ENCODE data around the gene TEX51.

The TEX51 gene

DNA sequence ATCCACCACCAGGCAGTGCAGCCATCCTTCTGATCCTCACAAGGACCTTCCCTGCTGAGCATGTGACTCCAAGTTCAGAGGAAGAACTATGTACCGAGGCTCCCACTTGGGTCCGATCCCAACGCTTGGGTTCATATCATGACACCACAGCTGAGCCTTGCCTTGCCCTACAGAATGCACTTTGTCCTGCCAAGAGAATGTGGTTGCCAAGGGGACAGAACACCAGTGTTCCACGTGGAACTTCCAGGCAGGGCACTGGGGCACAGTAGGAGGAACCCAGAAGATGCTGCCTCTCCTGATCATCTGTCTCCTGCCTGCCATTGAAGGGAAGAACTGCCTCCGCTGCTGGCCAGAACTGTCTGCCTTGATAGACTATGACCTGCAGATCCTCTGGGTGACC lies at the start of gene TEX51:
Gene TEX51, plus strand, starts transcription at position 255 of the 400 bp plus-strand sequence. Its CDS starts 29 bp downstream, at position 284.
- Histone ChIP-seq H3K9ac (ENCODE audit: low read depth, low read length) (no peak within 1 kb of the TSS), H3K9me3 (ENCODE audit: control insufficient read depth, insufficient read depth, low read length) (no peaks in the 10 kb centered on the region), H3K36me3 (ENCODE audit: insufficient read depth, low read length) (no peaks in the 10 kb centered on the region), H3K4me1 (ENCODE audit: insufficient read depth, low read length) (no peaks in the 10 kb centered on the region)

DNA sequence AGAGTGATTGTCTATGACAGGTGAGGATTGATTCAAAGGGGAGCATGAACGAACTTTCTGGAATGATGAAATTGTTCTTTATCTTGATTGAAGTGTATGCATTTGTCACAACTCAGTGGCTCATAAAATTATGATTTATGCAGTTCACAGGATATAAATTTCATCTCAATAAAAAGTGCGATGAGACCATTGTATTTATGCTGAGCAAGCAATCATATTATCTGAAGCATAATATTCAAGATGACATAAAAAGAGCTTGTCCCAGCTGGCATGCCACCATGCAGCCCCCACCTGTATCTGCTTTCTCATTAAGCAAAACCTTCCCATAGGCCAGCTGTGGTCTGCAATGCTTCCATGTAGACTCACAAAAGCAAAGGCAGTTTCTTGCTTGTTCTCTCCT lies 49.6 kb upstream of the TEX51 start:
- no peak overlapping the region for H3K9ac ChIP-seq (ENCODE audit: low read depth, low read length)
- no peaks in the 10 kb centered on the region for H3K4me1 ChIP-seq (ENCODE audit: insufficient read depth, low read length)
- H3K36me3 ChIP-seq (ENCODE audit: insufficient read depth, low read length): no peaks in the 10 kb centered on the region
- no peaks in the 10 kb centered on the region for H3K9me3 ChIP-seq (ENCODE audit: control insufficient read depth, insufficient read depth, low read length)

- Histone ChIP-seq H3K36me3 (ENCODE audit: insufficient read depth, low read length) (no peaks in the 10 kb centered on the region), H3K9me3 (ENCODE audit: control insufficient read depth, insufficient read depth, low read length) (no peaks in the 10 kb centered on the region), H3K4me1 (ENCODE audit: insufficient read depth, low read length) (no peaks in the 10 kb centered on the region), H3K9ac (ENCODE audit: low read depth, low read length) (no peak overlapping the region)
Observed at GRCh38 chr2:126849486-126849885, 49.2 kb upstream of the TEX51 start.

- H3K9ac ChIP-seq (ENCODE audit: low read depth, low read length): no peak overlapping the region
- H3K36me3 ChIP-seq (ENCODE audit: insufficient read depth, low read length): no peaks in the 10 kb centered on the region
- no peaks in the 10 kb centered on the region for H3K9me3 ChIP-seq (ENCODE audit: control insufficient read depth, insufficient read depth, low read length)
- no peaks in the 10 kb centered on the region for H3K4me1 ChIP-seq (ENCODE audit: insufficient read depth, low read length)
Observed at GRCh38 chr2:126849991-126850535, 48.6 kb upstream of the TEX51 start.

DNA sequence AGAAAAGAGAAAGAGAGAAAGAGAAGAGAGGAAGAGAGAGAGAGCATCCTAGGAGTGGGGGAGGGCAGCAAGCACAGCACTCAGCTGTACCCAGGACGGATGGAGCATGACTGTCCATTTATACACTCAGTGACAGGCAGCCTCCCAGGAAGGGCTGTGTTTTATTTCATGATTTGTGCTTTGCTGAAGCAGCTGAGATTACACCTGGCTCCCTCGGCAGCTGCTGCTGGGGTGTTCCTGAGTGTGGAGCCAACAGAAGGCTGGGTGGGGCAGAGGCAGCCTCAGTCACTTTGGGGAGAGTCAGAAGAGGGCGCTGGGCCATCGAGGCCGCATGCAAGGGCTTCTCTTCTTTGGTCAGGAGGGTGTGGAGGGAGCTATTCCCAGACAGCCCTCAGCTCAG lies 47.8 kb upstream of the TEX51 start:
- H3K9me3 ChIP-seq (ENCODE audit: control insufficient read depth, insufficient read depth, low read length): no peaks in the 10 kb centered on the region
- H3K4me1 ChIP-seq (ENCODE audit: insufficient read depth, low read length): no peaks in the 10 kb centered on the region
- H3K9ac ChIP-seq (ENCODE audit: low read depth, low read length): no peak overlapping the region
- H3K36me3 ChIP-seq (ENCODE audit: insufficient read depth, low read length): no peaks in the 10 kb centered on the region

DNA sequence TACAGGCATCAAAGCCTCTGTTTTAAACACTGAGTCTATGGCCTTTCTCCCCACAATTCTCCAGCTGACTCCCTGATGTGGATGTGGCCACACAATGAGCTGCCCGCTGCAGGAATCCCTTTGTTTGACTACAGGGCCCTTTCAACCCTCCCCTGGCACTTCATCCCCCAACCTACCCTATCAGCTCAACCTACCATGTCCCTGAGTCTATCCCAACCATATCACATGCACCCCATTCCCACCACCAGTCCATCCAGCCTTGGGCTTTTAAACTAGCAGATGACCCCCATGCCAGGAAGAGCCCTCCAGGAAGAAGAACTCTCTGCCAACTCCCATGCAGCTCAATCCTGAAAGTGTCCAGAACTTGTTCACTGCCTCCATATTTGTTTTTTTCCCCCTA lies 46.9 kb upstream of the TEX51 start:
- Histone ChIP-seq H3K9ac (ENCODE audit: low read depth, low read length) (no peak overlapping the region), H3K9me3 (ENCODE audit: control insufficient read depth, insufficient read depth, low read length) (no peaks in the 10 kb centered on the region)

GRCh38 chr2:126852361-126852760 lies 46.3 kb upstream of the TEX51 start:
- no peak overlapping the region for H3K9ac ChIP-seq (ENCODE audit: low read depth, low read length)
- H3K9me3 ChIP-seq (ENCODE audit: control insufficient read depth, insufficient read depth, low read length): no peaks in the 10 kb centered on the region
- H3K4me1 ChIP-seq (ENCODE audit: insufficient read depth, low read length): no peaks in the 10 kb centered on the region
- no peaks in the 10 kb centered on the region for H3K36me3 ChIP-seq (ENCODE audit: insufficient read depth, low read length)

More for the DNA sequence above, 46.9 kb upstream of the TEX51 start:
- Histone ChIP-seq H3K4me1 (ENCODE audit: insufficient read depth, low read length) (no peaks in the 10 kb centered on the region), H3K36me3 (ENCODE audit: insufficient read depth, low read length) (no peaks in the 10 kb centered on the region)

GRCh38 chr2:126855606-126856005 lies 43.1 kb upstream of the TEX51 start:
- H3K9ac ChIP-seq (ENCODE audit: low read depth, low read length): no peak overlapping the region
- no peaks in the 10 kb centered on the region for H3K4me1 ChIP-seq (ENCODE audit: insufficient read depth, low read length)
- no peaks in the 10 kb centered on the region for H3K36me3 ChIP-seq (ENCODE audit: insufficient read depth, low read length)
- H3K9me3 ChIP-seq (ENCODE audit: control insufficient read depth, insufficient read depth, low read length): no peaks in the 10 kb centered on the region

GRCh38 chr2:126856403-126856802 lies 42.3 kb upstream of the TEX51 start:
- H3K9ac ChIP-seq (ENCODE audit: low read depth, low read length): no peak overlapping the region
- no peaks in the 10 kb centered on the region for H3K4me1 ChIP-seq (ENCODE audit: insufficient read depth, low read length)
- H3K9me3 ChIP-seq (ENCODE audit: control insufficient read depth, insufficient read depth, low read length): no peaks in the 10 kb centered on the region
- no peaks in the 10 kb centered on the region for H3K36me3 ChIP-seq (ENCODE audit: insufficient read depth, low read length)

GRCh38 chr2:126857502-126857901 lies 41.2 kb upstream of the TEX51 start:
- Histone ChIP-seq H3K9ac (ENCODE audit: low read depth, low read length) (no peak overlapping the region), H3K4me1 (ENCODE audit: insufficient read depth, low read length) (no peaks in the 10 kb centered on the region), H3K9me3 (ENCODE audit: control insufficient read depth, insufficient read depth, low read length) (no peaks in the 10 kb centered on the region), H3K36me3 (ENCODE audit: insufficient read depth, low read length) (no peaks in the 10 kb centered on the region)

DNA sequence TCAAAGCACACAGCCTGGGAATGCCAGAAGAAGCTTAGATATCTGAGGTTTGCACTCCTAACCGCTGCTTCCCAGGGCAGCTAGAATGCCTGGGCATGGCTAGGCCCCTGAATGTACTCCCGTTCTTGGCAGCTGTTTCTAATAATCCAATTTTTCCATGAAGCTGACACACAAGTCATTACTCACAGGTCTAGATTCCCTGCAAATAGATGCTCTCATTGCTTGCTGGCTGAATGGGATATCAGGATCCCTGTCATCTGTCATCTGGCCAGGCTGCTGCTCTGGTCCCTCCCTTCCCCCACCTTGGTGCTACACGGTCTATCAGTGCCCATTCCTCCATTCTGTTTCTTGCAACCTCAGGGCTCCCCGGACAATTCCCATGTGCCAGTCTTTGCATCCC lies 40.7 kb upstream of the TEX51 start:
- Histone ChIP-seq H3K36me3 (ENCODE audit: insufficient read depth, low read length) (no peaks in the 10 kb centered on the region), H3K9ac (ENCODE audit: low read depth, low read length) (no peak overlapping the region), H3K9me3 (ENCODE audit: control insufficient read depth, insufficient read depth, low read length) (no peaks in the 10 kb centered on the region), H3K4me1 (ENCODE audit: insufficient read depth, low read length) (no peaks in the 10 kb centered on the region)

GRCh38 chr2:126858436-126858835 lies 40.3 kb upstream of the TEX51 start:
- H3K4me1 ChIP-seq (ENCODE audit: insufficient read depth, low read length): no peaks in the 10 kb centered on the region
- H3K9ac ChIP-seq (ENCODE audit: low read depth, low read length): no peak overlapping the region
- H3K36me3 ChIP-seq (ENCODE audit: insufficient read depth, low read length): no peaks in the 10 kb centered on the region
- H3K9me3 ChIP-seq (ENCODE audit: control insufficient read depth, insufficient read depth, low read length): no peaks in the 10 kb centered on the region

- H3K9me3 ChIP-seq (ENCODE audit: control insufficient read depth, insufficient read depth, low read length): no peaks in the 10 kb centered on the region
- H3K9ac ChIP-seq (ENCODE audit: low read depth, low read length): no peak overlapping the region
- no peaks in the 10 kb centered on the region for H3K4me1 ChIP-seq (ENCODE audit: insufficient read depth, low read length)
- H3K36me3 ChIP-seq (ENCODE audit: insufficient read depth, low read length): no peaks in the 10 kb centered on the region
Observed at GRCh38 chr2:126858991-126859390, 39.7 kb upstream of the TEX51 start.

GRCh38 chr2:126859631-126860030 lies 39.1 kb upstream of the TEX51 start:
- no peaks in the 10 kb centered on the region for H3K36me3 ChIP-seq (ENCODE audit: insufficient read depth, low read length)

GRCh38 chr2:126860385-126860784 lies 38.3 kb upstream of the TEX51 start:
- H3K9me3 ChIP-seq (ENCODE audit: control insufficient read depth, insufficient read depth, low read length): no peaks in the 10 kb centered on the region
- no peaks in the 10 kb centered on the region for H3K4me1 ChIP-seq (ENCODE audit: insufficient read depth, low read length)
- H3K36me3 ChIP-seq (ENCODE audit: insufficient read depth, low read length): no peaks in the 10 kb centered on the region
- H3K9ac ChIP-seq (ENCODE audit: low read depth, low read length): no peak overlapping the region

More at GRCh38 chr2:126859631-126860030, 39.1 kb upstream of the TEX51 start:
- Histone ChIP-seq H3K9ac (ENCODE audit: low read depth, low read length) (no peak overlapping the region), H3K4me1 (ENCODE audit: insufficient read depth, low read length) (no peaks in the 10 kb centered on the region), H3K9me3 (ENCODE audit: control insufficient read depth, insufficient read depth, low read length) (no peaks in the 10 kb centered on the region)

DNA sequence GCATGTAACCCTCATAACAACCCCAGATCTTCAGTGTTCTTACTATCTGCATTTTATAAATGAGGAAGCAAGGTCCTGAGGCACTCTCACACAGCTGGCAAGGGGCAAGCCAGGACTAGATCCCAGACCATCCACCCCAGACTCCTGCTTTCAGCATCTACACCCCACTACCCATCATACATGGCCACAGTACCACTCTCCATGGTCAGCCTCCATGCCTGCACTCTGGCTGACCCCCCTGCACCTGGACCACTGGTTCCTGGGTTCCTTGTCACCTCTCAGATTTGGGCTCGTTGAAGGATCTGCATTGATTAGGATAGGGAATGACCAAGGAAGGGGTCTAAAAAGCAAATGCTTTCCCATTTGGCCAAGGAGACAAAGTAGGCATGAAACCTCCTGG lies 36.0 kb upstream of the TEX51 start:
- no peak overlapping the region for H3K9ac ChIP-seq (ENCODE audit: low read depth, low read length)
- no peaks in the 10 kb centered on the region for H3K4me1 ChIP-seq (ENCODE audit: insufficient read depth, low read length)
- H3K36me3 ChIP-seq (ENCODE audit: insufficient read depth, low read length): no peaks in the 10 kb centered on the region
- no peaks in the 10 kb centered on the region; the same call in 1 of the 2 replicates for H3K9me3 ChIP-seq (ENCODE audit: control insufficient read depth, insufficient read depth, low read length)

Measured in ES-I3 (cell line).